Measurements from ENCODE around the gene SLX1B.
"Not testable (repeated sequence)": the region's sequence is repeated elsewhere in the genome, so short reads cannot be mapped to it uniquely, and the experiment has no call there.

- TF ChIP-seq POLR2AphosphoS5 (IDR thresholded peaks at IDR 0.05; ENCODE audit: low read depth); EZH2phosphoT487 (IDR thresholded peaks at IDR 0.05; ENCODE audit: unreplicated experiment); EZH2 (IDR thresholded peaks at IDR 0.05; ENCODE audit: low read depth, unreplicated experiment); CTCF (conservative IDR thresholded peaks at IDR 0.05; ENCODE audit: low read depth in 2 of 2); REST (IDR thresholded peaks at IDR 0.05; ENCODE audit: unreplicated experiment); CREB1 (CRISPR knock-in tag; IDR thresholded peaks at IDR 0.05; ENCODE audit: low read depth); ZNF331 (CRISPR knock-in tag; IDR thresholded peaks at IDR 0.05; ENCODE audit: low read depth); ZNF114 (CRISPR knock-in tag; IDR thresholded peaks at IDR 0.05); JUNB (IDR thresholded peaks at IDR 0.05; ENCODE audit: unreplicated experiment); NANOG (IDR thresholded peaks at IDR 0.05; ENCODE audit: borderline replicate concordance); ETS1 (IDR thresholded peaks at IDR 0.05); STAT1 (IDR thresholded peaks at IDR 0.05; ENCODE audit: unreplicated experiment): not testable (repeated sequence)
Observed at GRCh38 chr16:29506308-29506707, 52.0 kb downstream of the SLX1B start, which contains the start of gene NPIPB12.

Data from GM23338 (cell line).